Neural progenitor cell (in vitro differentiated cells): ENCODE data around the gene OR6M1. TPM values are rescaled to one million over a fixed set of nuclear protein-coding genes. Genes with fewer than 3 reads are reported as not detected.
A peak's percentile ranks its signal among the peaks of the same experiment; 100 is the strongest.

ENCODE experiments used
- DNase-seq: peaks from one replicate; pipeline ENCODE4 v3.0.0-alpha.2; 2016; ENCODE audit warnings: low spot score
- H2AFZ ChIP-seq: fragments of 200-600 bp; sonication (generic); replicated peaks from 2 replicates; pipeline ENCODE4 v1.6.1; 2016; ENCODE audit warnings: antibody characterized with exemption
- H3F3A ChIP-seq: fragments of 200-600 bp; sonication (generic); 2 replicates; pipeline ENCODE4 v1.6.1; 2016; ENCODE audit warnings: antibody characterized with exemption, low read depth
- H3K27ac ChIP-seq: fragments of 200-600 bp; sonication (generic); 2 replicates; pipeline ENCODE4 v1.5.1; 2016; ENCODE audit warnings: mild to moderate bottlenecking
- H3K27me3 ChIP-seq: fragments of 200-600 bp; sonication (generic); 2 replicates; pipeline ENCODE4 v1.6.1; 2016; ENCODE audit warnings: mild to moderate bottlenecking, moderate library complexity
- H3K36me3 ChIP-seq: fragments of 200-600 bp; sonication (generic); 2 replicates; pipeline ENCODE4 v1.5.1; 2016
- H3K4me1 ChIP-seq: fragments of 200-600 bp; sonication (generic); 2 replicates; pipeline ENCODE4 v1.6.1; 2016; ENCODE audit warnings: mixed run types
- H3K4me2 ChIP-seq: fragments of 200-600 bp; sonication (generic); 2 replicates; pipeline ENCODE4 v1.6.1; 2016
- H3K4me3 ChIP-seq: fragments of 200-600 bp; sonication (generic); 2 replicates; pipeline ENCODE4 v1.5.1; 2016
- H3K79me2 ChIP-seq: fragments of 200-600 bp; sonication (generic); 2 replicates; pipeline ENCODE4 v1.6.1; 2016; ENCODE audit warnings: low read depth
- H3K9ac ChIP-seq: fragments of 200-600 bp; sonication (generic); 2 replicates; pipeline ENCODE4 v1.6.1; 2016
- H3K9me3 ChIP-seq: fragments of 200-600 bp; sonication (generic); 2 replicates; pipeline ENCODE4 v1.5.1; 2016; ENCODE audit warnings: low read depth
- H4K20me1 ChIP-seq: fragments of 200-600 bp; sonication (generic); 2 replicates; pipeline ENCODE4 v1.6.1; 2016; ENCODE audit warnings: low read depth
- H3K27ac Mint-ChIP-seq: 3 replicates; pipeline ENCODE4 v1.8.0; 2021; ENCODE audit warnings: mixed read lengths
- H3K27me3 Mint-ChIP-seq: 2 replicates; pipeline ENCODE4 v1.8.0; 2022; ENCODE audit warnings: low read depth, mild to moderate bottlenecking, inconsistent platforms, moderate library complexity, mixed read lengths; ENCODE audit not compliant: insufficient read depth
- H3K36me3 Mint-ChIP-seq: 3 replicates; pipeline ENCODE4 v1.8.0; 2021; ENCODE audit warnings: mixed read lengths
- H3K4me1 Mint-ChIP-seq: 3 replicates; pipeline ENCODE4 v1.8.0; 2021; ENCODE audit warnings: mixed read lengths
- H3K4me3 Mint-ChIP-seq: 3 replicates; pipeline ENCODE4 v1.8.0; 2021; ENCODE audit warnings: mild to moderate bottlenecking, moderate library complexity, mixed read lengths
- H3K9me3 Mint-ChIP-seq: 3 replicates; pipeline ENCODE4 v1.8.0; 2020; ENCODE audit warnings: mixed read lengths
- EZH2 ChIP-seq: fragments of 200-600 bp; sonication (generic); IDR thresholded peaks from 2 replicates; pipeline ENCODE4 v1.6.1; 2017; ENCODE audit warnings: antibody characterized with exemption, mild to moderate bottlenecking, moderate library complexity
- EZH2phosphoT487 ChIP-seq: fragments of 200-600 bp; sonication (generic); IDR thresholded peaks from 2 replicates; pipeline ENCODE4 v1.6.1; 2017; ENCODE audit warnings: antibody characterized with exemption
- total RNA-seq: library from RNA; depleted of rRNA; stranded (reverse); fragments of >200 nt; gene quantifications from 2 replicates; pipeline ENCODE4 v1.2.3, GENCODE V29; 2015; ENCODE audit warnings: low replicate concordance
- TF ChIP-seq, protein P1 (sequence below): fragments of 200-600 bp; sonication (generic); IDR thresholded peaks from 2 replicates; pipeline ENCODE4 v1.5.1; 2017; ENCODE audit warnings: antibody characterized with exemption, mild to moderate bottlenecking

OR6M1 gene
- total RNA-seq, 1 donor from 2014 or later, result not detected

DNA sequence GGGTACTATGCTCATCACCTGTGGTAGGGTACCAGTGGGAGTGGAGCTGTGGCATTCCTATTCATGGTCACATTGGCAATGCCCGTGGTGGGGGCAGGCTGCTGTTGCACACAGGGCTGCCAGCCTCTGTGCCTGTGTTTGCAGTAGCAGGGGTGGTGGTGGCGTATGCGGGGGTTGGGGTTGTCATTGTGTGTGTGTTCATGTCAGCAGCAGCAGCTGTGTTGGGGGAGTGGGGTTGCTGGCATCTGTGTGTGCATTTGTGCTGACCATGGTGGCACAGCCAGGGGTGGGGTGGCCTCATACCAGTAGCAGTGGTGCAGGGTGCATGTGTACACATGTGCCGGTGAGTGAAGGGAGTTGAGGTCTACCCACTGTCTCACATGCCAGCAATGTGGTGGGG, 45.0 kb upstream of the OR6M1 start:
- H3K4me2 ChIP-seq, result no peak overlapping the region
- no peak overlapping the region for H3K27ac ChIP-seq
- peaks cover 3% of the 10 kb centered on the region for H3K27me3 Mint-ChIP-seq
- no peaks in the 10 kb centered on the region for H3K4me1 ChIP-seq
- no peaks in the 10 kb centered on the region for H3F3A ChIP-seq
- H3K27me3 ChIP-seq, result no peaks in the 10 kb centered on the region
- no peak overlapping the region for H3K9ac ChIP-seq
- H4K20me1 ChIP-seq, result no peaks in the 10 kb centered on the region
- H3K9me3 ChIP-seq, result no peaks in the 10 kb centered on the region
- H3K4me1 Mint-ChIP-seq, result peaks cover 2% of the 10 kb centered on the region
- H2AFZ ChIP-seq, result no peak overlapping the region
- peaks cover 9% of the 10 kb centered on the region for H3K9me3 Mint-ChIP-seq
- no peaks in the 10 kb centered on the region for H3K79me2 ChIP-seq
- H3K4me3 ChIP-seq, result no peak overlapping the region
- H3K36me3 Mint-ChIP-seq, result no peaks in the 10 kb centered on the region
- no peak for DNase-seq
- no peak for TF ChIP-seq EZH2
- TF ChIP-seq, protein P1, sequence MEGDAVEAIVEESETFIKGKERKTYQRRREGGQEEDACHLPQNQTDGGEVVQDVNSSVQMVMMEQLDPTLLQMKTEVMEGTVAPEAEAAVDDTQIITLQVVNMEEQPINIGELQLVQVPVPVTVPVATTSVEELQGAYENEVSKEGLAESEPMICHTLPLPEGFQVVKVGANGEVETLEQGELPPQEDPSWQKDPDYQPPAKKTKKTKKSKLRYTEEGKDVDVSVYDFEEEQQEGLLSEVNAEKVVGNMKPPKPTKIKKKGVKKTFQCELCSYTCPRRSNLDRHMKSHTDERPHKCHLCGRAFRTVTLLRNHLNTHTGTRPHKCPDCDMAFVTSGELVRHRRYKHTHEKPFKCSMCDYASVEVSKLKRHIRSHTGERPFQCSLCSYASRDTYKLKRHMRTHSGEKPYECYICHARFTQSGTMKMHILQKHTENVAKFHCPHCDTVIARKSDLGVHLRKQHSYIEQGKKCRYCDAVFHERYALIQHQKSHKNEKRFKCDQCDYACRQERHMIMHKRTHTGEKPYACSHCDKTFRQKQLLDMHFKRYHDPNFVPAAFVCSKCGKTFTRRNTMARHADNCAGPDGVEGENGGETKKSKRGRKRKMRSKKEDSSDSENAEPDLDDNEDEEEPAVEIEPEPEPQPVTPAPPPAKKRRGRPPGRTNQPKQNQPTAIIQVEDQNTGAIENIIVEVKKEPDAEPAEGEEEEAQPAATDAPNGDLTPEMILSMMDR, result no peak
- no peak for TF ChIP-seq EZH2phosphoT487
- no peaks in the 10 kb centered on the region for H3K36me3 ChIP-seq
- H3K27ac Mint-ChIP-seq, result no peak overlapping the region
- H3K4me3 Mint-ChIP-seq, result no peak overlapping the region

DNA sequence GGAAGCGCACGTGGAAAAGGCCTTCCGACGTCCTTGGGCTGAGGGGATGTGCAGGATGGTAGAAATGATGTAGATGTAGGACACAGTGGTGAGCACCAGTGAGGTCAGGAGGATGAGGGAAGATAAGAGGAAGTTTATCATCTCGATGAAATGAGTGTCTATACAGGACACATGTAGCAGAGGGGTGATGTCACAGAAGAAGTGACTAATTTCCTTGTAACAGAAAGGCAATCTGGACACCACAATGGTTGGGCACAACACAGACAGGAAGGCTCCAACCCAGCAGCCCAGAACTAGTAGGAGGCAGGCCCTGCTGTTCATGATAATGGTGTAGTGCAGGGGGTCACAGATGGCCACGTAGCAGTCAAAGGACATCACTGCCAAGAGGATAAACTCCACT, 35.0 kb upstream of the OR6M1 start:
- TF ChIP-seq, protein P1, result no peak
- TF ChIP-seq EZH2phosphoT487 (no peak), EZH2 (no peak)
- no peaks in the 10 kb centered on the region for H3K79me2 ChIP-seq
- no peaks in the 10 kb centered on the region for H3K9me3 Mint-ChIP-seq
- H4K20me1 ChIP-seq, result no peaks in the 10 kb centered on the region
- H3K4me1 Mint-ChIP-seq, result peaks cover 6% of the 10 kb centered on the region
- no peak overlapping the region for H3K4me3 Mint-ChIP-seq
- H2AFZ ChIP-seq, result no peak overlapping the region
- no peaks in the 10 kb centered on the region for H3K4me1 ChIP-seq
- H3K4me2 ChIP-seq, result no peak overlapping the region
- no peaks in the 10 kb centered on the region for H3K9me3 ChIP-seq
- no peak overlapping the region for H3K27ac Mint-ChIP-seq
- no peak overlapping the region for H3K27ac ChIP-seq
- H3K36me3 ChIP-seq, result no peaks in the 10 kb centered on the region
- no peaks in the 10 kb centered on the region for H3K27me3 Mint-ChIP-seq
- no peaks in the 10 kb centered on the region for H3K36me3 Mint-ChIP-seq
- no peaks in the 10 kb centered on the region for H3K27me3 ChIP-seq
- no peak overlapping the region for H3K9ac ChIP-seq
- H3K4me3 ChIP-seq, result no peak overlapping the region
- DNase-seq, result no peak
- no peaks in the 10 kb centered on the region for H3F3A ChIP-seq

DNA sequence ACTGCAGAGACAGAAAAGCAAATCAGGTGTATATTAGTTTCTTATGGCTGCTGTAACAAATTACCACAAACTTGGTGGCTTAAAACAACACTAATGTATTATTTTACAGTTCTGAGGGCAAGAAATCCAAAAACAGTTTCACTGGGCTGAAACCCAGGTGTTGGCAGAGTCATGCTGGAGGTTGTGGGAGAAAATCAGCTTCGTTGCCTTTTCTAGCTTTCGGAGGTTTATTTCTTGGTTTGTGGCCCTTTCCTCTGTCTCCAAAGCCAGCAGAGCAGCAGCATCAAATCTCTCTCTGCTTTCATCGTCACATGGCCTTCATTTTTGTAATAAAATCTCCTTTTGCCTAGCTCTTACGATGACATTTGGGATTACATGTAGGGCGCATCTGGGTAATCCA, 33.0 kb upstream of the OR6M1 start:
- Mint-ChIP-seq H3K36me3 (no peaks in the 10 kb centered on the region), H3K27me3 (no peaks in the 10 kb centered on the region), H3K9me3 (no peaks in the 10 kb centered on the region), H3K27ac (no peak overlapping the region), H3K4me3 (no peak overlapping the region), H3K4me1 (peaks cover 6% of the 10 kb centered on the region)
- Histone ChIP-seq H3K27me3 (no peaks in the 10 kb centered on the region), H3K79me2 (no peaks in the 10 kb centered on the region), H3K4me3 (no peak overlapping the region), H3K4me1 (no peaks in the 10 kb centered on the region), H3K9me3 (no peaks in the 10 kb centered on the region), H4K20me1 (no peaks in the 10 kb centered on the region), H3F3A (no peaks in the 10 kb centered on the region), H2AFZ (no peak overlapping the region), H3K4me2 (no peak overlapping the region), H3K36me3 (no peaks in the 10 kb centered on the region), H3K9ac (no peak overlapping the region), H3K27ac (no peak overlapping the region)
- DNase-seq, result no peak
- TF ChIP-seq, protein P1, result no peak
- TF ChIP-seq EZH2, result no peak
- no peak for TF ChIP-seq EZH2phosphoT487

DNA sequence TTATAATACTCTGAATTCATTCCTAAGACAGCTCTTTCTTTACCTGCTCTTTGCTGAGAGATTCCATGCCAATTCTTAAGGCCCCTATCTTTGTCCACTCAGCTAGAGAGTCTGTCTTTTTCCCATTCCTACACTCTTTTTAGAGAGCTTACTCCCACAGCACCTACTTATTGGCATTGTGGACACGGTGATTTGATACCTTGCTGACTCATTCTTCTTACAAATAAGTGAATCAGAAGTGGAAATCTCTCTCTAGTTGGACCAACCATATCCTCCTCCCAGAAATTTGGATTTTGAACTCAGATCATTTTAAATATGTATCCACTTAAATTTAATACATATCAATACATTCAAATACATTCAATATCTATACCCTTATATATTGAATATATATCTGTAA, 32.5 kb upstream of the OR6M1 start:
- no peak overlapping the region for H3K4me2 ChIP-seq
- no peaks in the 10 kb centered on the region for H3K4me1 ChIP-seq
- no peaks in the 10 kb centered on the region for H3K9me3 ChIP-seq
- no peaks in the 10 kb centered on the region for H4K20me1 ChIP-seq
- no peaks in the 10 kb centered on the region for H3F3A ChIP-seq
- Mint-ChIP-seq H3K27ac (peak overlapping the region; percentile 3), H3K36me3 (no peaks in the 10 kb centered on the region), H3K9me3 (no peaks in the 10 kb centered on the region), H3K4me1 (peaks cover 6% of the 10 kb centered on the region), H3K4me3 (no peak overlapping the region), H3K27me3 (no peaks in the 10 kb centered on the region)
- DNase-seq, result no peak
- no peak overlapping the region for H3K9ac ChIP-seq
- TF ChIP-seq EZH2 (no peak), EZH2phosphoT487 (no peak)
- TF ChIP-seq, protein P1, result no peak
- H3K4me3 ChIP-seq, result no peak overlapping the region
- no peaks in the 10 kb centered on the region for H3K79me2 ChIP-seq
- no peaks in the 10 kb centered on the region for H3K36me3 ChIP-seq
- H3K27me3 ChIP-seq, result no peaks in the 10 kb centered on the region
- peak overlapping the region; percentile 59 for H2AFZ ChIP-seq
- H3K27ac ChIP-seq, result no peak overlapping the region
